Measurements from ENCODE around the gene SERPINB2. TPM values are rescaled to one million over a fixed set of nuclear protein-coding genes. Genes with fewer than 3 reads are reported as not detected.
"Not testable (repeated sequence)": the region's sequence is repeated elsewhere in the genome, so short reads cannot be mapped to it uniquely, and the experiment has no call there.

SERPINB2 gene
- total RNA-seq, 4 donors from 2014 or later = not detected

- no peak for DNase-seq
- Histone ChIP-seq H3K36me3 (no peaks in the 10 kb centered on the region), H3K4me3 (no peak overlapping the region), H3K27me3 (no peaks in the 10 kb centered on the region), H3K27ac (no peak overlapping the region), H3K4me1 (no peaks in the 10 kb centered on the region), H3K9me3 (no peaks in the 10 kb centered on the region)
- TF ChIP-seq, protein P1, sequence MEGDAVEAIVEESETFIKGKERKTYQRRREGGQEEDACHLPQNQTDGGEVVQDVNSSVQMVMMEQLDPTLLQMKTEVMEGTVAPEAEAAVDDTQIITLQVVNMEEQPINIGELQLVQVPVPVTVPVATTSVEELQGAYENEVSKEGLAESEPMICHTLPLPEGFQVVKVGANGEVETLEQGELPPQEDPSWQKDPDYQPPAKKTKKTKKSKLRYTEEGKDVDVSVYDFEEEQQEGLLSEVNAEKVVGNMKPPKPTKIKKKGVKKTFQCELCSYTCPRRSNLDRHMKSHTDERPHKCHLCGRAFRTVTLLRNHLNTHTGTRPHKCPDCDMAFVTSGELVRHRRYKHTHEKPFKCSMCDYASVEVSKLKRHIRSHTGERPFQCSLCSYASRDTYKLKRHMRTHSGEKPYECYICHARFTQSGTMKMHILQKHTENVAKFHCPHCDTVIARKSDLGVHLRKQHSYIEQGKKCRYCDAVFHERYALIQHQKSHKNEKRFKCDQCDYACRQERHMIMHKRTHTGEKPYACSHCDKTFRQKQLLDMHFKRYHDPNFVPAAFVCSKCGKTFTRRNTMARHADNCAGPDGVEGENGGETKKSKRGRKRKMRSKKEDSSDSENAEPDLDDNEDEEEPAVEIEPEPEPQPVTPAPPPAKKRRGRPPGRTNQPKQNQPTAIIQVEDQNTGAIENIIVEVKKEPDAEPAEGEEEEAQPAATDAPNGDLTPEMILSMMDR (IDR thresholded peaks at IDR 0.05) = no peak
- no peak for TF ChIP-seq POLR2A (IDR thresholded peaks at IDR 0.05)
Observed at GRCh38 chr18:63922049-63922448, 34.5 kb downstream of the SERPINB2 start.

GRCh38 chr18:63924551-63924950, 37.0 kb downstream of the SERPINB2 start:
- no peak for DNase-seq
- no peaks in the 10 kb centered on the region for H3K4me1 ChIP-seq
- no peak overlapping the region for H3K4me3 ChIP-seq
- H3K27ac ChIP-seq = no peak overlapping the region
- no peaks in the 10 kb centered on the region for H3K27me3 ChIP-seq
- no peaks in the 10 kb centered on the region for H3K9me3 ChIP-seq
- no peaks in the 10 kb centered on the region for H3K36me3 ChIP-seq
- TF ChIP-seq, protein P1 (IDR thresholded peaks at IDR 0.05) = no peak
- TF ChIP-seq POLR2A (IDR thresholded peaks at IDR 0.05) = no peak

DNA sequence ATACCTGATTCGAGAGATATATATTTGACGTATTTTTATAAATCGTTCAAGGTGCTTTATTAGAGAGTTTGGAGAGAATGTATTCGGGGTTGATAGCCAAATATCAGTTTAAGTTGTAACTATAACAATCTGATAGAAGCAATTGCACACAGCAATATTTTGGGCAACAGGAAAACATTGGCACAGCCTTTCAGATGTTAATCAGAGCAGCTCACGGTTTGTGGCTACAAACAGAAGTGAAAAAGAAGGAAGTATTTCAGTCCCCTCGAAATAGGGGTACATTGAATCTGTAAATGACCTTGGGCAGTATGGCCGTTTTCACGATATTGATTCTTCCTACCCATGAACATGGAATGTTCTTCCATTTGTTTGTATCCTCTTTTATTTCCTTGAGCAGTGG, 40.8 kb downstream of the SERPINB2 start:
- no peak overlapping the region for H3K4me3 ChIP-seq
- H3K36me3 ChIP-seq = no peaks in the 10 kb centered on the region
- H3K27me3 ChIP-seq = no peaks in the 10 kb centered on the region
- no peaks in the 10 kb centered on the region for H3K4me1 ChIP-seq
- H3K9me3 ChIP-seq = no peaks in the 10 kb centered on the region
- no peak overlapping the region for H3K27ac ChIP-seq
- DNase-seq = no peak
- TF ChIP-seq, protein P1 (IDR thresholded peaks at IDR 0.05) = no peak

- not testable (repeated sequence) for H3K9me3 ChIP-seq, DNase-seq, H3K27me3 ChIP-seq, H3K4me3 ChIP-seq, H3K4me1 ChIP-seq, H3K36me3 ChIP-seq, H3K27ac ChIP-seq
Observed at GRCh38 chr18:63929369-63929768, 41.9 kb downstream of the SERPINB2 start.

- no peak for TF ChIP-seq POLR2A (IDR thresholded peaks at IDR 0.05)
- TF ChIP-seq, protein P1 (IDR thresholded peaks at IDR 0.05) = no peak
- Histone ChIP-seq H3K36me3 (no peaks in the 10 kb centered on the region), H3K27me3 (no peaks in the 10 kb centered on the region), H3K27ac (no peak overlapping the region), H3K4me3 (no peak overlapping the region), H3K4me1 (no peaks in the 10 kb centered on the region), H3K9me3 (no peaks in the 10 kb centered on the region)
- no peak for DNase-seq
Observed at GRCh38 chr18:63930773-63931354, 43.4 kb downstream of the SERPINB2 start.

GRCh38 chr18:63936156-63936931, 48.8 kb downstream of the SERPINB2 start:
- Histone ChIP-seq H3K9me3 (no peaks in the 10 kb centered on the region), H3K36me3 (no peaks in the 10 kb centered on the region), H3K27ac (peak overlapping the region in 1 of 4 donors; percentile 25), H3K27me3 (no peaks in the 10 kb centered on the region), H3K4me1 (peaks cover 0 to 8% (median 3%) of the 10 kb centered on the region in 4 donors), H3K4me3 (peak overlapping the region; percentile 39 to 51 (median 44))
- peak; percentile 73 to 92 (median 79) for DNase-seq
- TF ChIP-seq, protein P1 (IDR thresholded peaks at IDR 0.05) = peak; percentile 21 to 70 (median 64)
- TF ChIP-seq POLR2A (IDR thresholded peaks at IDR 0.05) = no peak
